ENCODE data around the gene CCDC50.

The CCDC50 gene

DNA sequence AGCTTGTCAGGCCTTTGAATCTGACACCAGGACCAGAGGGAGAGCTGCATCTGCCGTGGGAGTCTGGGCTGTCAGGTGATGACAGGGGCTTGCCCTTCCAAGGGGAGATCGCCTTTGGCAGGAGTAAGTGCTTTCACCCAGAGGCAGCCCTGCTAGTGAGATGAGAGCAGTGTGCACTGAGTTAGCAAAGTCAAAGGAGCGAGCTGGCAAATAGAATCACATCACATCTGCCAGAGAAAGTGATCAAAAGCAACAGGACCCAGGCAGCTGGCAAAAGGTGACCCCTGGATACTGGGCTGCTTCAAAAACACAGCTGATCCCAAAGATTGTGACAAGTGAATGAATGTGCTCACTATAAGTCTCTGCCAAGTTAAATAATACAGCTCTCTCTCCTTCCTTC is 95.7 kb downstream of the CCDC50 start:
- Histone ChIP-seq H2BK5ac (ENCODE audit: low read length) (no peak overlapping the region), H2AK5ac (ENCODE audit: low read length) (no peak overlapping the region), H3K9ac (ENCODE audit: low read length) (no peak overlapping the region), H4K8ac (ENCODE audit: low read depth, low read length) (no peak overlapping the region), H3K79me1 (ENCODE audit: low read length) (no peaks in the 10 kb centered on the region), H4K5ac (ENCODE audit: low read length) (no peak overlapping the region), H3K36me3 (ENCODE audit: control insufficient read depth, insufficient read depth, low read length) (no peaks in the 10 kb centered on the region), H3K27me3 (ENCODE audit: insufficient read depth, low read length, poor library complexity) (no peaks in the 10 kb centered on the region), H2BK120ac (ENCODE audit: low read depth, low read length) (no peak overlapping the region), H3K4me3 (ENCODE audit: low read length) (no peak overlapping the region), H3K56ac (ENCODE audit: low read length) (no peak overlapping the region), H3K79me2 (ENCODE audit: control insufficient read depth, insufficient read depth, low read length) (no peaks in the 10 kb centered on the region), H3K18ac (ENCODE audit: low read length) (no peak overlapping the region), H3K23ac (ENCODE audit: low read length) (no peak overlapping the region), H3K27ac (ENCODE audit: low read depth, low read length) (no peak overlapping the region), H3K4me2 (ENCODE audit: low read length) (no peak overlapping the region), H3K4ac (ENCODE audit: low read depth, low read length) (no peak overlapping the region), H2BK15ac (replicated peaks; ENCODE audit: low read depth) (no peak overlapping the region), H3K4me1 (ENCODE audit: control insufficient read depth, low read depth, low read length) (no peaks in the 10 kb centered on the region)
- no peak for DNase-seq
- no CpG with 5 or more reads among the region's 3 CpGs for WGBS (ENCODE audit: extremely low coverage, insufficient coverage, low lambda C conversion rate)

DNA sequence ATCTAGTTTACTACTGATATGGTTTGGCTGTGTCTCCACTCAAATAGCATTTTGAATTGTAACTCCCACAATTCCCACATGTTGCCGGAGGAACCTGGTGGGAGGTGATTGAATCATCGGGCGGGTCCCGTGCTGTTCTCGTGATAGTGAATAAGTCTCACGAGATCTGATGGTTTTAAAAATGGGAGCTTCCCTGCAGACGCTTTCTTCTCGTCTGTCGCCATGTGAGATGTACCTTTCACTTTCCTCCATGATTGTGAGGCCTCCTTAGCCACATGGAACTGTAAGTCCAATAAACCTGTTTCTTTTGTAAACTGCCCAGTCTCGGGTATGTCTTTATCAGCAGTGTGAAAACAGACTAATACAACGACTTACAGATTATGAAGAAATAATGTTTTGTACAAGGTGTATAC is 96.1 kb downstream of the CCDC50 start:
- no peak overlapping the region for H3K4me2 ChIP-seq (ENCODE audit: low read length)
- H2AK5ac ChIP-seq (ENCODE audit: low read length) = no peak overlapping the region
- no peaks in the 10 kb centered on the region for H3K27me3 ChIP-seq (ENCODE audit: insufficient read depth, low read length, poor library complexity)
- H3K56ac ChIP-seq (ENCODE audit: low read length) = no peak overlapping the region
- H4K5ac ChIP-seq (ENCODE audit: low read length) = no peak overlapping the region
- H3K18ac ChIP-seq (ENCODE audit: low read length) = no peak overlapping the region
- H3K79me2 ChIP-seq (ENCODE audit: control insufficient read depth, insufficient read depth, low read length) = no peaks in the 10 kb centered on the region
- no peak overlapping the region for H3K9ac ChIP-seq (ENCODE audit: low read length)
- H3K4me1 ChIP-seq (ENCODE audit: control insufficient read depth, low read depth, low read length) = no peaks in the 10 kb centered on the region
- H3K27ac ChIP-seq (ENCODE audit: low read depth, low read length) = no peak overlapping the region
- no peaks in the 10 kb centered on the region for H3K36me3 ChIP-seq (ENCODE audit: control insufficient read depth, insufficient read depth, low read length)
- H2BK5ac ChIP-seq (ENCODE audit: low read length) = no peak overlapping the region
- H4K8ac ChIP-seq (ENCODE audit: low read depth, low read length) = no peak overlapping the region
- no peak overlapping the region for H3K4me3 ChIP-seq (ENCODE audit: low read length)
- no peak overlapping the region for H3K23ac ChIP-seq (ENCODE audit: low read length)
- H3K79me1 ChIP-seq (ENCODE audit: low read length) = no peaks in the 10 kb centered on the region
- H3K4ac ChIP-seq (ENCODE audit: low read depth, low read length) = no peak overlapping the region
- H2BK15ac ChIP-seq (replicated peaks; ENCODE audit: low read depth) = no peak overlapping the region
- no peak overlapping the region for H2BK120ac ChIP-seq (ENCODE audit: low read depth, low read length)
- no peak for DNase-seq
- no CpG with 5 or more reads among the region's 11 CpGs for WGBS (ENCODE audit: extremely low coverage, insufficient coverage, low lambda C conversion rate)

DNA sequence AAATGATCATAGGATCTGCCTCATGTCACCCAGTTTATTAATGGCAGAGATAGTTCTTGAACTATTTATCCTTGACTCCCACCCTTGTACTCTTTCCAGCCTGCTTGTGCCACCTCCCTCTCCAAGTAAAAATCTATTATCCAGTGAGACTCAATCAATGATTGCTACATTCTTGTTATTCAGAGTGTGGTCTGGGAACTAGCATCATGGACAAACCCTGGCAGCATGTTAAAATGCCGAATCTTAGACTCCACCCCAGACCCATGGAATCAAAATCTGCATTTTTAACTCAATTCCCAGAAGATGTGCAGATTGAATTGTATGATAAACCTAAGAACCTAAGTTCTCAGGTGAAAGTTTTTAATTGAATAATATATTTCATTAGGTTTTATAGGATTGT is 97.1 kb downstream of the CCDC50 start:
- H3K79me2 ChIP-seq (ENCODE audit: control insufficient read depth, insufficient read depth, low read length) = no peaks in the 10 kb centered on the region
- WGBS (ENCODE audit: extremely low coverage, insufficient coverage, low lambda C conversion rate) = no CpG with 5 or more reads among the region's 1 CpG
- no peaks in the 10 kb centered on the region for H3K79me1 ChIP-seq (ENCODE audit: low read length)
- H3K27ac ChIP-seq (ENCODE audit: low read depth, low read length) = no peak overlapping the region
- no peak overlapping the region for H3K4ac ChIP-seq (ENCODE audit: low read depth, low read length)
- no peak overlapping the region for H3K9ac ChIP-seq (ENCODE audit: low read length)
- H2BK120ac ChIP-seq (ENCODE audit: low read depth, low read length) = no peak overlapping the region
- no peak overlapping the region for H3K56ac ChIP-seq (ENCODE audit: low read length)
- no peaks in the 10 kb centered on the region for H3K4me1 ChIP-seq (ENCODE audit: control insufficient read depth, low read depth, low read length)
- no peaks in the 10 kb centered on the region for H3K36me3 ChIP-seq (ENCODE audit: control insufficient read depth, insufficient read depth, low read length)
- no peak overlapping the region for H3K18ac ChIP-seq (ENCODE audit: low read length)
- no peaks in the 10 kb centered on the region for H3K27me3 ChIP-seq (ENCODE audit: insufficient read depth, low read length, poor library complexity)
- H2BK5ac ChIP-seq (ENCODE audit: low read length) = no peak overlapping the region
- H2BK15ac ChIP-seq (replicated peaks; ENCODE audit: low read depth) = no peak overlapping the region
- no peak overlapping the region for H4K5ac ChIP-seq (ENCODE audit: low read length)
- H3K4me3 ChIP-seq (ENCODE audit: low read length) = no peak overlapping the region
- no peak for DNase-seq
- no peak overlapping the region for H4K8ac ChIP-seq (ENCODE audit: low read depth, low read length)
- no peak overlapping the region for H3K4me2 ChIP-seq (ENCODE audit: low read length)
- H2AK5ac ChIP-seq (ENCODE audit: low read length) = no peak overlapping the region
- H3K23ac ChIP-seq (ENCODE audit: low read length) = no peak overlapping the region

DNA sequence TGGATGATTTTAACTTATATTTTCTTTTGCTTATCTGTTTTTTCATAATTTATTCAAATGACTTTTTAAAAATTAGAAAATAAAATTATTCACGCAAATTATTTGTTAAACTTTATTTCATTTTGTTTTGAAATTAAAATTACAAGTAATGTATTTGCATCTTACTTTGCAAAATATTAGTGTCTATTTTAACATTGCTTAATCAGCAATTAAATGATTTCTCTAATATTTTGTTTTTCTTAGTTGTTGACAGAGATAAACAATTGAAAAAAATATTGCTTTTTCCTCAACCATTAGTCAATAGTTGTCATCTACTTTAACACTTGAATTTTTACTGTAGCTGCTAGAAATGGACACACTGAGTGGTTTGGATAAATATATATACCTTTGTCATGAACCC is 99.0 kb downstream of the CCDC50 start:
- Histone ChIP-seq H2BK120ac (ENCODE audit: low read depth, low read length) (no peak overlapping the region), H3K18ac (ENCODE audit: low read length) (no peak overlapping the region), H3K36me3 (ENCODE audit: control insufficient read depth, insufficient read depth, low read length) (no peaks in the 10 kb centered on the region), H3K9ac (ENCODE audit: low read length) (no peak overlapping the region), H3K4me2 (ENCODE audit: low read length) (no peak overlapping the region), H3K27me3 (ENCODE audit: insufficient read depth, low read length, poor library complexity) (no peaks in the 10 kb centered on the region), H3K23ac (ENCODE audit: low read length) (no peak overlapping the region), H3K4me3 (ENCODE audit: low read length) (no peak overlapping the region), H3K4me1 (ENCODE audit: control insufficient read depth, low read depth, low read length) (no peaks in the 10 kb centered on the region), H3K56ac (ENCODE audit: low read length) (no peak overlapping the region), H3K27ac (ENCODE audit: low read depth, low read length) (no peak overlapping the region), H4K5ac (ENCODE audit: low read length) (no peak overlapping the region), H2BK5ac (ENCODE audit: low read length) (no peak overlapping the region), H3K79me2 (ENCODE audit: control insufficient read depth, insufficient read depth, low read length) (no peaks in the 10 kb centered on the region), H3K79me1 (ENCODE audit: low read length) (no peaks in the 10 kb centered on the region), H3K4ac (ENCODE audit: low read depth, low read length) (no peak overlapping the region), H2AK5ac (ENCODE audit: low read length) (no peak overlapping the region), H2BK15ac (replicated peaks; ENCODE audit: low read depth) (no peak overlapping the region), H4K8ac (ENCODE audit: low read depth, low read length) (no peak overlapping the region)
- no peak for DNase-seq
- no CpG with 5 or more reads among the region's 1 CpG for whole genome bisulfite sequencing (ENCODE audit: extremely low coverage, insufficient coverage, low lambda C conversion rate)

DNA sequence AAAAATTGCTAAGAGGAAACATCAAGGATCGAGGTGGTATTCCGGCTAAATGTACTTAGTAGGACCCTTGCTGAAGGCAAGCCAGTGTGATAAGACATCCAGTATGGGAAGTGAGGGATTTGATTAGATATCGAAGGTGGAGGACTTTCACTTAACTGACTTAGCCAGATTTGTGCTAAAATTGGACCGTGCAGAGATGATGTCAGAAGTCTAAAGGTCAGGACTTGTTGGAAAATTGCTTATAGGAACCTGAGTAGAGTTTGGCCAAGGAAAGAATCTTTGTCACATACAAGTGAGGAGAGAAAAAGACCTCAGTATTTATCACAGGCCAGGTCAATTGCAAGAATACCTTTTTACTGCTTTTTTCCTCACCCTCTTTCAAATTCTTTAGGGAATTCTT is 100.9 kb downstream of the CCDC50 start:
- no peak overlapping the region for H3K9ac ChIP-seq (ENCODE audit: low read length)
- no peaks in the 10 kb centered on the region for H3K79me1 ChIP-seq (ENCODE audit: low read length)
- no peak overlapping the region for H2AK5ac ChIP-seq (ENCODE audit: low read length)
- no peak overlapping the region for H2BK120ac ChIP-seq (ENCODE audit: low read depth, low read length)
- H3K36me3 ChIP-seq (ENCODE audit: control insufficient read depth, insufficient read depth, low read length) = no peaks in the 10 kb centered on the region
- no peaks in the 10 kb centered on the region for H3K79me2 ChIP-seq (ENCODE audit: control insufficient read depth, insufficient read depth, low read length)
- H3K4ac ChIP-seq (ENCODE audit: low read depth, low read length) = no peak overlapping the region
- no peak overlapping the region for H4K8ac ChIP-seq (ENCODE audit: low read depth, low read length)
- H2BK15ac ChIP-seq (replicated peaks; ENCODE audit: low read depth) = no peak overlapping the region
- H3K56ac ChIP-seq (ENCODE audit: low read length) = no peak overlapping the region
- no peak overlapping the region for H3K18ac ChIP-seq (ENCODE audit: low read length)
- no peak for DNase-seq
- no peak overlapping the region for H2BK5ac ChIP-seq (ENCODE audit: low read length)
- no peak overlapping the region for H3K23ac ChIP-seq (ENCODE audit: low read length)
- WGBS (ENCODE audit: extremely low coverage, insufficient coverage, low lambda C conversion rate) = no CpG with 5 or more reads among the region's 4 CpGs
- H3K4me2 ChIP-seq (ENCODE audit: low read length) = no peak overlapping the region
- no peak overlapping the region for H3K27ac ChIP-seq (ENCODE audit: low read depth, low read length)
- no peak overlapping the region for H3K4me3 ChIP-seq (ENCODE audit: low read length)
- no peaks in the 10 kb centered on the region for H3K27me3 ChIP-seq (ENCODE audit: insufficient read depth, low read length, poor library complexity)
- H4K5ac ChIP-seq (ENCODE audit: low read length) = no peak overlapping the region
- H3K4me1 ChIP-seq (ENCODE audit: control insufficient read depth, low read depth, low read length) = no peaks in the 10 kb centered on the region

DNA sequence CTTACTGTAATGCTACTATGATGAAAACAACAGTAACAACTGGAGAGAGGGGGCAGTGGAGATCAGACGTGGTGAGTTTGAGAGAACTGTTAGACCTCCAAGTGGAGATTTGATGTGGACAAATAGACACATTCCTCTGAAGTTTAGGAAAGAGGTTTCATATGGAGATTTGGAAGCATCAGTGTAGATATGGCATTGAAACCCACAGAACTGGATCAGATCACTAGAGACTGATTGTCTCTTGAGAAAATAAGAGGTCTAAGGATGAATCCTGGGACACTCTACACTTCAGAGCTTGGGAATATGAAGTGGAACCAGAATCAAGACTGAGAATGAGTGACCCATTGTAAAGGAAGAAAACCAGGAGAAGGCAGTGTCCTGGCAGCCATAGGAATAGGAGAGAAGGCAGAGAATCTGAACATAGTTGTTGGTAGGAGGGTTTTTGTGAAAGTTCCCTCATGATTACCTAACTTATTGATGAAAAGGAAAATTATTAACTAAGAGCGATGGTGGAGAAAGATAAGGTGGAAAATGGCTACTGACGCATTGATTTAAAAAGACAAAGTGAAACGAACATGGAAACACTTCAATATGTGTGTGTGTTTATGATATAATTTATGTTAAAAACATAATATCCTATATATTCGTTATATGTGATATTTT is 102.1 kb downstream of the CCDC50 start:
- no peak overlapping the region for H3K56ac ChIP-seq (ENCODE audit: low read length)
- H3K27me3 ChIP-seq (ENCODE audit: insufficient read depth, low read length, poor library complexity) = no peaks in the 10 kb centered on the region
- no peak overlapping the region for H4K5ac ChIP-seq (ENCODE audit: low read length)
- H3K4me1 ChIP-seq (ENCODE audit: control insufficient read depth, low read depth, low read length) = no peaks in the 10 kb centered on the region
- no peaks in the 10 kb centered on the region for H3K79me2 ChIP-seq (ENCODE audit: control insufficient read depth, insufficient read depth, low read length)
- no CpG with 5 or more reads among the region's 5 CpGs for WGBS (ENCODE audit: extremely low coverage, insufficient coverage, low lambda C conversion rate)
- no peak overlapping the region for H3K4ac ChIP-seq (ENCODE audit: low read depth, low read length)
- H2BK120ac ChIP-seq (ENCODE audit: low read depth, low read length) = no peak overlapping the region
- no peak overlapping the region for H3K27ac ChIP-seq (ENCODE audit: low read depth, low read length)
- no peak overlapping the region for H3K18ac ChIP-seq (ENCODE audit: low read length)
- no peak overlapping the region for H2AK5ac ChIP-seq (ENCODE audit: low read length)
- H3K79me1 ChIP-seq (ENCODE audit: low read length) = no peaks in the 10 kb centered on the region
- H3K23ac ChIP-seq (ENCODE audit: low read length) = no peak overlapping the region
- H3K4me2 ChIP-seq (ENCODE audit: low read length) = no peak overlapping the region
- no peak for DNase-seq
- no peaks in the 10 kb centered on the region for H3K36me3 ChIP-seq (ENCODE audit: control insufficient read depth, insufficient read depth, low read length)
- no peak overlapping the region for H2BK15ac ChIP-seq (replicated peaks; ENCODE audit: low read depth)
- H2BK5ac ChIP-seq (ENCODE audit: low read length) = no peak overlapping the region
- H3K4me3 ChIP-seq (ENCODE audit: low read length) = no peak overlapping the region
- no peak overlapping the region for H4K8ac ChIP-seq (ENCODE audit: low read depth, low read length)
- no peak overlapping the region for H3K9ac ChIP-seq (ENCODE audit: low read length)
